KOPT-K1 (cell line): ENCODE data around the gene PHF14.

ENCODE experiments used
- H3K27ac ChIP-seq: fragments of 200-600 bp; sonication (generic); 2 replicates; pipeline ENCODE4 v1.5.1; 2016; ENCODE audit warnings: antibody characterized with exemption, mild to moderate bottlenecking, low read depth, low read length; ENCODE audit not compliant: poor library complexity, severe bottlenecking
- H3K36me3 ChIP-seq: fragments of 200-600 bp; sonication (generic); 2 replicates; pipeline ENCODE4 v1.5.1; 2017; ENCODE audit warnings: antibody characterized with exemption, mild to moderate bottlenecking, low read length, moderate library complexity; ENCODE audit not compliant: insufficient read depth
- H3K9me3 ChIP-seq: fragments of 200-600 bp; sonication (generic); 2 replicates; pipeline ENCODE4 v1.5.1; 2017; ENCODE audit warnings: antibody characterized with exemption, low read length, mild to moderate bottlenecking; ENCODE audit not compliant: insufficient read depth, poor library complexity, severe bottlenecking

Gene PHF14

GRCh38 chr7:11120675-11121220, 147.1 kb downstream of the PHF14 start:
- H3K9me3 ChIP-seq = no peaks in the 10 kb centered on the region
- peaks cover 24% of the 10 kb centered on the region for H3K36me3 ChIP-seq
- no peak overlapping the region for H3K27ac ChIP-seq

GRCh38 chr7:11124856-11125559, 151.3 kb downstream of the PHF14 start:
- H3K9me3 ChIP-seq = no peaks in the 10 kb centered on the region
- H3K27ac ChIP-seq = no peak overlapping the region
- peaks cover 15% of the 10 kb centered on the region for H3K36me3 ChIP-seq

GRCh38 chr7:11127114-11127785, 153.6 kb downstream of the PHF14 start:
- peaks cover 13% of the 10 kb centered on the region for H3K36me3 ChIP-seq
- H3K27ac ChIP-seq = no peak overlapping the region
- H3K9me3 ChIP-seq = no peaks in the 10 kb centered on the region

- H3K36me3 ChIP-seq = peaks cover 13% of the 10 kb centered on the region
- no peaks in the 10 kb centered on the region for H3K9me3 ChIP-seq
- H3K27ac ChIP-seq = no peak overlapping the region
These were observed 154.3 kb downstream of the PHF14 start for GRCh38 chr7:11127988-11128387.

- H3K27ac ChIP-seq = no peak overlapping the region
- peaks cover 13% of the 10 kb centered on the region for H3K36me3 ChIP-seq
- H3K9me3 ChIP-seq = no peaks in the 10 kb centered on the region
These were observed 154.8 kb downstream of the PHF14 start for GRCh38 chr7:11128498-11128897.

GRCh38 chr7:11130012-11130411, 156.3 kb downstream of the PHF14 start:
- H3K36me3 ChIP-seq = peaks cover 21% of the 10 kb centered on the region
- no peaks in the 10 kb centered on the region for H3K9me3 ChIP-seq
- no peak overlapping the region for H3K27ac ChIP-seq

- no peak overlapping the region for H3K27ac ChIP-seq
- H3K36me3 ChIP-seq = peaks cover 25% of the 10 kb centered on the region
- H3K9me3 ChIP-seq = no peaks in the 10 kb centered on the region
These were observed 156.9 kb downstream of the PHF14 start for GRCh38 chr7:11130601-11131000.

- no peak overlapping the region for H3K27ac ChIP-seq
- H3K9me3 ChIP-seq = no peaks in the 10 kb centered on the region
- peaks cover 30% of the 10 kb centered on the region for H3K36me3 ChIP-seq
These were observed 159.8 kb downstream of the PHF14 start for GRCh38 chr7:11133436-11133959.

- Histone ChIP-seq H3K9me3 (no peaks in the 10 kb centered on the region), H3K36me3 (peaks cover 30% of the 10 kb centered on the region), H3K27ac (no peak overlapping the region)
These were observed 161.9 kb downstream of the PHF14 start for GRCh38 chr7:11135573-11135972.

- Histone ChIP-seq H3K36me3 (peaks cover 15% of the 10 kb centered on the region), H3K9me3 (no peaks in the 10 kb centered on the region), H3K27ac (no peak overlapping the region)
These were observed 167.9 kb downstream of the PHF14 start for GRCh38 chr7:11141541-11141940.

GRCh38 chr7:11153694-11154093, 180.0 kb downstream of the PHF14 start:
- Histone ChIP-seq H3K27ac (no peak overlapping the region), H3K9me3 (no peaks in the 10 kb centered on the region), H3K36me3 (peaks cover 10% of the 10 kb centered on the region; the same call in 1 of the 2 replicates)

- Histone ChIP-seq H3K36me3 (peaks cover 4% of the 10 kb centered on the region), H3K27ac (no peak overlapping the region), H3K9me3 (peaks cover 4% of the 10 kb centered on the region)
These were observed 182.2 kb downstream of the PHF14 start for GRCh38 chr7:11155883-11156282.

- H3K36me3 ChIP-seq = peaks cover 4% of the 10 kb centered on the region
These were observed 187.8 kb downstream of the PHF14 start for GRCh38 chr7:11161499-11161898.

GRCh38 chr7:11163220-11163619, 189.5 kb downstream of the PHF14 start:
- no peak overlapping the region for H3K27ac ChIP-seq
- H3K9me3 ChIP-seq = peaks cover 4% of the 10 kb centered on the region
- peaks cover 4% of the 10 kb centered on the region; the same call in 1 of the 2 replicates for H3K36me3 ChIP-seq

More at GRCh38 chr7:11161499-11161898, 187.8 kb downstream of the PHF14 start:
- Histone ChIP-seq H3K27ac (no peak overlapping the region), H3K9me3 (peaks cover 4% of the 10 kb centered on the region)

- Histone ChIP-seq H3K9me3 (no peaks in the 10 kb centered on the region), H3K36me3 (no peaks in the 10 kb centered on the region; the same call in 1 of the 2 replicates), H3K27ac (no peak overlapping the region)
These were observed 192.4 kb downstream of the PHF14 start for GRCh38 chr7:11166051-11166450.
